GM21576 (cell line): Measurements from ENCODE around the gene TSPAN9.

Experiments
- ATAC-seq: cut with Tn5 transposase; IDR thresholded peaks from one replicate; pipeline ENCODE4 v1.9.1; 2021; ENCODE audit warnings: mild to moderate bottlenecking, moderate library complexity; ENCODE audit not compliant: unreplicated experiment

The TSPAN9 gene

GRCh38 chr12:3076730-3077571 lies at the start of gene TSPAN9:
Gene TSPAN9 (plus strand): TSS chr12:3077379. CDS start chr12:3201194, 123,815 bp downstream.
- peak; percentile 62 for ATAC-seq

GRCh38 chr12:3028108-3028507 lies 49.1 kb upstream of the TSPAN9 start:
- ATAC-seq, result no peak

- no peak for ATAC-seq
These were observed 46.3 kb upstream of the TSPAN9 start for GRCh38 chr12:3030821-3031429.

- no peak for ATAC-seq
These were observed 45.0 kb upstream of the TSPAN9 start for GRCh38 chr12:3032161-3032560.

GRCh38 chr12:3032770-3033538 lies 44.2 kb upstream of the TSPAN9 start:
- ATAC-seq, result no peak

GRCh38 chr12:3033539-3033867 lies 43.7 kb upstream of the TSPAN9 start:
- no peak for ATAC-seq

GRCh38 chr12:3034067-3034750 lies 43.0 kb upstream of the TSPAN9 start:
- ATAC-seq, result no peak

- no peak for ATAC-seq
These were observed 42.0 kb upstream of the TSPAN9 start for GRCh38 chr12:3035171-3035570.

GRCh38 chr12:3035815-3036702 lies 41.1 kb upstream of the TSPAN9 start:
- no peak for ATAC-seq

- ATAC-seq, result no peak
These were observed 40.1 kb upstream of the TSPAN9 start for GRCh38 chr12:3036901-3037600.

- ATAC-seq, result no peak
These were observed 39.0 kb upstream of the TSPAN9 start for GRCh38 chr12:3038166-3038565.

- ATAC-seq, result no peak
These were observed 38.2 kb upstream of the TSPAN9 start for GRCh38 chr12:3038926-3039510.

GRCh38 chr12:3040026-3040656 lies 37.0 kb upstream of the TSPAN9 start:
- no peak for ATAC-seq

- ATAC-seq, result no peak
These were observed 36.3 kb upstream of the TSPAN9 start for GRCh38 chr12:3040663-3041544.

- ATAC-seq, result no peak
These were observed 35.5 kb upstream of the TSPAN9 start for GRCh38 chr12:3041558-3042164.

- no peak for ATAC-seq
These were observed 34.8 kb upstream of the TSPAN9 start for GRCh38 chr12:3042394-3042793.

GRCh38 chr12:3042826-3043225 lies 34.4 kb upstream of the TSPAN9 start:
- no peak for ATAC-seq
